ENCODE results near the gene CLTRN. TPM values are rescaled to one million over a fixed set of nuclear protein-coding genes. Genes with fewer than 3 reads are reported as not detected.

Gene CLTRN
- total RNA-seq, 1 experiment from 2014 or later, result 1.8 TPM

- Histone ChIP-seq H3K4me1 (ENCODE audit: insufficient read depth, low read length) (no peaks in the 10 kb centered on the region), H3K23ac (ENCODE audit: insufficient read length, low read depth, low read length) (no peak overlapping the region), H3K9ac (ENCODE audit: extremely low read depth, insufficient read length, low read length) (no peak overlapping the region), H3K27me3 (ENCODE audit: insufficient read depth, low read length) (no peaks in the 10 kb centered on the region), H2BK120ac (ENCODE audit: low read depth, low read length, poor library complexity, severe bottlenecking) (no peak overlapping the region), H4K5ac (ENCODE audit: insufficient read length, low read depth, low read length) (no peak overlapping the region), H3K18ac (ENCODE audit: insufficient read length, low read depth, low read length) (no peak overlapping the region), H3K4me2 (ENCODE audit: insufficient read depth, insufficient read length, low read length) (no peak overlapping the region), H3K23me2 (ENCODE audit: insufficient read length, low read depth, low read length, poor library complexity, severe bottlenecking) (no peaks in the 10 kb centered on the region), H3T11ph (ENCODE audit: low read length) (no peak overlapping the region), H2AFZ (ENCODE audit: low read length) (no peak overlapping the region), H4K8ac (replicated peaks; ENCODE audit: insufficient read length, low read depth, low read length) (no peak overlapping the region), H2BK5ac (ENCODE audit: insufficient read length, low read length) (no peak overlapping the region), H3K56ac (ENCODE audit: insufficient read length, low read depth, low read length) (no peak overlapping the region), H4K91ac (ENCODE audit: insufficient read length, low read depth, low read length) (no peak overlapping the region), H2BK20ac (ENCODE audit: low read depth, low read length, poor library complexity, severe bottlenecking) (no peak overlapping the region), H3K14ac (ENCODE audit: insufficient read depth, low read length) (no peak overlapping the region), H2AK5ac (ENCODE audit: insufficient read length, low read length) (no peak overlapping the region), H3K79me1 (ENCODE audit: insufficient read depth, low read depth, low read length, poor library complexity, severe bottlenecking) (no peaks in the 10 kb centered on the region), H2BK12ac (ENCODE audit: insufficient read length, low read depth, low read length) (no peak overlapping the region), H4K20me1 (ENCODE audit: control insufficient read depth, insufficient read depth, insufficient read length) (no peaks in the 10 kb centered on the region), H3K4ac (ENCODE audit: low read depth, low read length) (no peak overlapping the region), H3K9me3 (ENCODE audit: control insufficient read depth, low read depth, low read length) (no peaks in the 10 kb centered on the region), H3K79me2 (ENCODE audit: insufficient read depth, low read length) (no peaks in the 10 kb centered on the region), H2BK15ac (ENCODE audit: low read depth, low read length) (no peak overlapping the region), H3K27ac (ENCODE audit: insufficient read length, low read depth, low read length) (no peak overlapping the region)
- no peak for TF ChIP-seq CTCF (conservative IDR thresholded peaks at IDR 0.05)
- DNase-seq, result no peak
- Mint-ChIP-seq H3K9me3 (no peaks in the 10 kb centered on the region), H3K36me3 (ENCODE audit: insufficient read depth in 1 of 3, low read depth in 3 of 3) (no peaks in the 10 kb centered on the region), H3K27ac (no peak overlapping the region), H3K27me3 (ENCODE audit: low read depth) (no peaks in the 10 kb centered on the region), H3K4me1 (peaks cover 0 to 8% of the 10 kb centered on the region in 2 experiments; a peak in 1 of 4 replicates), H3K4me3 (no peak overlapping the region)
- WGBS (ENCODE audit: extremely low coverage, insufficient read length, low lambda C conversion rate), result no CpG with 5 or more reads among the region's 1 CpG
These were observed 41.6 kb downstream of the CLTRN start for GRCh38 chrX:15623054-15623453.

Data from H9 (cell line).